Panc1 (cell line): ENCODE results near the gene ATXN10.

ENCODE experiments used
- POLR2AphosphoS5 ChIP-seq: IDR thresholded peaks from 2 replicates; pipeline ENCODE4 v1.6.1; 2012; ENCODE audit warnings: mild to moderate bottlenecking, low read depth, low read length, moderate library complexity
- TF ChIP-seq, protein P1 (sequence below): fragments of 450-650 bp; IDR thresholded peaks from 2 replicates; pipeline ENCODE4 v1.5.1; 2017; ENCODE audit warnings: mild to moderate bottlenecking

DNA sequence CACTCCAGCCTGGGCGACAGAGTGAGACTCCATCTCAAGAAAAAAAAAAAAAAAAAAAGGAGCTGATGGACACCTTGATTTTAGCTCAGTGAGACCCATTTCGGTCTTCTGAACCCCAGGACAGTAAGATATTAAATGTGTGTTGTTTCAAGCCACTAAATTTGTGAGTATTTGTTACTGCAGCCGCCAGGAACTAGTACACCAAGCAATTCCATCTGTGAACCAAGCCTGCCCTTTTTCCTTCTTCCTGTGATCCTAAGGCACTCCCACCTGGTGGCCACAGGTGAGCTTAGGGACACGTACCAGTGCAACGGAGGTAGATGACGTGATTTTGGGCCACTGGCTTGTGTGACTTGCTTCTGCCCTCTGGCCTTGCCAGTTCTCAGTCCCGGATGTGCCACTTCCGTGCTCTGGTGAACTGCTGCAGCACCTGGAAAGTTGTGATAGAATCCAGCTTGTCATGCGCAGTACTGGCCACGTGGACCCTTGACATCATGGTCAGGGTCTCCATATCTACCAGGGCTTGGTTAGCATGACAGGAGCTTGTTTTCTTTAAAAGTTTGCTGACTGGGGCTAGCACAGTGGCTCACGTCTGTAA, 19.6 kb upstream of the ATXN10 start:
- no peak for TF ChIP-seq POLR2AphosphoS5
- TF ChIP-seq, protein P1, sequence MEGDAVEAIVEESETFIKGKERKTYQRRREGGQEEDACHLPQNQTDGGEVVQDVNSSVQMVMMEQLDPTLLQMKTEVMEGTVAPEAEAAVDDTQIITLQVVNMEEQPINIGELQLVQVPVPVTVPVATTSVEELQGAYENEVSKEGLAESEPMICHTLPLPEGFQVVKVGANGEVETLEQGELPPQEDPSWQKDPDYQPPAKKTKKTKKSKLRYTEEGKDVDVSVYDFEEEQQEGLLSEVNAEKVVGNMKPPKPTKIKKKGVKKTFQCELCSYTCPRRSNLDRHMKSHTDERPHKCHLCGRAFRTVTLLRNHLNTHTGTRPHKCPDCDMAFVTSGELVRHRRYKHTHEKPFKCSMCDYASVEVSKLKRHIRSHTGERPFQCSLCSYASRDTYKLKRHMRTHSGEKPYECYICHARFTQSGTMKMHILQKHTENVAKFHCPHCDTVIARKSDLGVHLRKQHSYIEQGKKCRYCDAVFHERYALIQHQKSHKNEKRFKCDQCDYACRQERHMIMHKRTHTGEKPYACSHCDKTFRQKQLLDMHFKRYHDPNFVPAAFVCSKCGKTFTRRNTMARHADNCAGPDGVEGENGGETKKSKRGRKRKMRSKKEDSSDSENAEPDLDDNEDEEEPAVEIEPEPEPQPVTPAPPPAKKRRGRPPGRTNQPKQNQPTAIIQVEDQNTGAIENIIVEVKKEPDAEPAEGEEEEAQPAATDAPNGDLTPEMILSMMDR: no peak
